Liver (tissue), 9 donors: Measurements from ENCODE around the gene FYCO1. TPM values are rescaled to one million over a fixed set of nuclear protein-coding genes. Genes with fewer than 3 reads are reported as not detected.

Experiments
- DNase-seq: peaks from one replicate; pipeline ENCODE4 v3.0.0-alpha.2; 2017; ENCODE audit warnings: low spot score
- H3K27ac ChIP-seq, 2 donors: one replicate each; pipeline ENCODE4 v1.7.0; 2013; ENCODE audit warnings: inconsistent platforms in 2 of 2, low read length in 2 of 2, control low read depth in 1 of 2, low read depth in 1 of 2, mild to moderate bottlenecking in 1 of 2
- H3K27me3 ChIP-seq, 4 donors: one replicate each; pipeline versions ENCODE4 v1.6.1 to v1.7.0; 2013; ENCODE audit warnings: low read length in 3 of 4, inconsistent platforms in 1 of 4, mild to moderate bottlenecking in 1 of 4, moderate library complexity in 1 of 4; ENCODE audit not compliant: control insufficient read depth in 4 of 4, insufficient read depth in 4 of 4
- H3K36me3 ChIP-seq, 4 donors: one replicate each; pipeline versions ENCODE4 v1.6.1 to v1.7.0; 2013; ENCODE audit warnings: low read length in 3 of 4, mild to moderate bottlenecking in 3 of 4, low read depth in 1 of 4, moderate library complexity in 1 of 4; ENCODE audit not compliant: control insufficient read depth in 4 of 4, insufficient read depth in 3 of 4
- H3K4me1 ChIP-seq, 4 donors: one replicate each; pipeline versions ENCODE4 v1.6.1 to v1.7.0; 2013; ENCODE audit warnings: low read length in 3 of 4, mild to moderate bottlenecking in 3 of 4, moderate library complexity in 1 of 4; ENCODE audit not compliant: control insufficient read depth in 4 of 4, insufficient read depth in 4 of 4
- H3K4me3 ChIP-seq, 3 donors: one replicate each; pipeline versions ENCODE4 v1.6.1 to v1.7.0; 2013; ENCODE audit warnings: low read length in 3 of 3, control low read depth in 1 of 3, low read depth in 1 of 3, mild to moderate bottlenecking in 1 of 3
- H3K9ac ChIP-seq, 2 donors: one replicate each; pipeline ENCODE4 v1.7.0; 2013; ENCODE audit warnings: low read length in 2 of 2, mild to moderate bottlenecking in 2 of 2, moderate library complexity in 2 of 2, control low read depth in 1 of 2, low read depth in 1 of 2
- H3K9me3 ChIP-seq, 4 donors: one replicate each; pipeline versions ENCODE4 v1.6.1 to v1.7.0; 2013; ENCODE audit warnings: low read length in 3 of 4; ENCODE audit not compliant: control insufficient read depth in 4 of 4
- EGR1 ChIP-seq, 2 donors: IDR thresholded peaks; 2 replicates each; pipeline ENCODE4 v1.6.1; 2016 to 2018; ENCODE audit warnings: antibody characterized with exemption in 2 of 2, low read depth in 2 of 2
- FOXA1 ChIP-seq: IDR thresholded peaks from 2 replicates; pipeline ENCODE4 v1.6.1; 2016; ENCODE audit warnings: antibody characterized with exemption
- GABPA ChIP-seq, 2 donors: IDR thresholded peaks in 1 of 2; conservative IDR thresholded peaks in 1 of 2; 2 replicates each; pipeline ENCODE4 v1.6.1; 2016; ENCODE audit warnings: antibody characterized with exemption in 2 of 2, mild to moderate bottlenecking in 1 of 2, moderate library complexity in 1 of 2
- HNF4A ChIP-seq, 2 donors: conservative IDR thresholded peaks; 2 replicates each; pipeline ENCODE4 v1.6.1; 2016; ENCODE audit warnings: antibody characterized with exemption in 2 of 2, mild to moderate bottlenecking in 2 of 2
- HNF4G ChIP-seq: IDR thresholded peaks from 2 replicates; pipeline ENCODE4 v1.6.1; 2016; ENCODE audit warnings: antibody characterized with exemption
- NR2F2 ChIP-seq: IDR thresholded peaks from 2 replicates; pipeline ENCODE4 v1.6.1; 2016; ENCODE audit warnings: antibody characterized with exemption
- RXRA ChIP-seq, 2 donors: IDR thresholded peaks; 2 replicates each; pipeline ENCODE4 v1.6.1; 2017 to 2018; ENCODE audit warnings: antibody characterized with exemption in 2 of 2, mild to moderate bottlenecking in 1 of 2
- SP1 ChIP-seq: IDR thresholded peaks from 2 replicates; pipeline ENCODE4 v1.6.1; 2018; ENCODE audit warnings: antibody characterized with exemption, mild to moderate bottlenecking
- TAF1 ChIP-seq: conservative IDR thresholded peaks from 2 replicates; pipeline ENCODE4 v1.6.1; 2016; ENCODE audit warnings: antibody characterized with exemption, mild to moderate bottlenecking
- YY1 ChIP-seq: IDR thresholded peaks from 2 replicates; pipeline ENCODE4 v1.6.1; 2016; ENCODE audit warnings: antibody characterized with exemption, mild to moderate bottlenecking
- WGBS: extraction: QIAGEN DNeasy Blood & Tissue Kit; methylation state at CpG from one replicate; pipeline ENCODE4 v1.1.7; 2013; 5-methylcytosine and 5-hydroxymethylcytosine counted together
- polyA plus RNA-seq, 2 donors: library from polyadenylated mRNA; stranded (reverse) in 1 of 2; unstranded in 1 of 2; fragments of 200-250 nt in 1 of 2; fragments of >200 nt in 1 of 2; fragmentation: Nextera tagmentation in 1 of 2; extraction: Ambion mirVana in 1 of 2; gene quantifications; one replicate each; pipeline versions ENCODE4 v1.2.1 to v1.2.3, GENCODE V29; 2013 to 2015
- total RNA-seq, 2 donors: library from RNA; depleted of rRNA; stranded (reverse); fragments of >200 nt; gene quantifications; one replicate each; pipeline ENCODE4 v1.2.3, GENCODE V29; 2014
- TF ChIP-seq, protein P1 (sequence below): IDR thresholded peaks from 2 replicates; pipeline ENCODE4 v1.6.1; 2016; ENCODE audit warnings: antibody characterized with exemption
- TF ChIP-seq, protein P2 (sequence below): fragments of 150-350 bp; IDR thresholded peaks from 2 replicates; pipeline ENCODE4 v1.5.1; 2017; ENCODE audit warnings: improper control_type of control experiment, low read depth, low read length; ENCODE audit not compliant: missing input control
- TF ChIP-seq, protein P3 (sequence below): IDR thresholded peaks from 2 replicates; pipeline ENCODE4 v1.6.1; 2016; ENCODE audit warnings: antibody characterized with exemption
- TF ChIP-seq, protein P4 (sequence below): IDR thresholded peaks from 2 replicates; pipeline ENCODE4 v1.6.1; 2016; ENCODE audit warnings: antibody characterized with exemption
- TF ChIP-seq, protein P5 (sequence below): IDR thresholded peaks from 2 replicates; pipeline ENCODE4 v1.6.1; 2016; ENCODE audit warnings: antibody characterized with exemption, mild to moderate bottlenecking
- donor health status: healthy.
- donor health status: healthy.
- donor health status: healthy.
- donor health status: healthy.
- donor health status: healthy.

Gene FYCO1
- total and polyA plus RNA-seq, 4 donors = 3.0 to 17.1 (median 10.2) TPM

DNA sequence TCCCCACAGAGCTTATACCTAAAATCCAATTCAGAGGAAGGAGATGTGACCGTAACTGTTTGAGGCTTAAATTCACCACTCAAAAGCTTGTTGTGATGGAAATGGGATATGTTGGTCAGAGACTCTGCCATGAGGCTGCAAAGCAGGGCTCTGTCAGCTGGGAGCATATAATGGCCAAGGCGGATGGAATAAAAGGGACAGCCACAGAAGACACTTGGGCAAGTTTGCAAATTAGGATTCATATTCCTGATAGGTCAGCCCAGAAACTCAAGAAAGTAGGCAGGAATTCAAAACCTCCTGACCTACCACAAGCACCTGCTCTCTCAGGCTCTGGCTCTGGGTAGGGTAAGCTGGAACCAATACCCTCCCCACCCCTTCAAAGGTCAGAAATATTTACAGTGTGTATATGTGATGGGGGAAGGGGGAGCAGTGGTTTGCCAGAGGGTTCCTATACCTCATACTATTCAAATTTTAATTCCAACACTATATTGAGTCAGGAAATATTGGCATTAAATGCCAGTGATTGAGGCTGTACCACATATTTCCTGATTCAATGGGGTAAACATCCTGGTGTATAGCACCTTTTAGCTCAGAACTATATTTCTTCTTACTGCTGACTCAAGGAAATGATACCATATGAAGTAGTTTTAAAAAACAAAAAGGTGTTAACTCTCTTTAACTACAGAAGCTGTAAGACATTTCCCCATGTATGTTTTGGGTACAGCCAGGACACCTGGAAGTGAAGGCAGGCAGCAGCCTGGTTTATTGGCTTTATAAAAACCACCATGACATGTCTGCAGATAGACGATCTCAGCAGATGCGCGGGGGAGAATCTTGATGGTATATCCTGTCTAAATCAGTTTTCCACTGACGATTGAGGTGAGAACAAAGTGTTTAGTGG lies 19.2 kb downstream of the FYCO1 start:
- H3K9ac ChIP-seq = no peak overlapping the region
- H3K9me3 ChIP-seq = no peaks in the 10 kb centered on the region
- H3K36me3 ChIP-seq = peaks cover 2 to 74% (median 33%) of the 10 kb centered on the region in 4 donors
- H3K27me3 ChIP-seq = no peaks in the 10 kb centered on the region
- TF ChIP-seq, protein P1, sequence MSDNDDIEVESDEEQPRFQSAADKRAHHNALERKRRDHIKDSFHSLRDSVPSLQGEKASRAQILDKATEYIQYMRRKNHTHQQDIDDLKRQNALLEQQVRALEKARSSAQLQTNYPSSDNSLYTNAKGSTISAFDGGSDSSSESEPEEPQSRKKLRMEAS = no peak
- no peak for TF ChIP-seq NR2F2
- TF ChIP-seq HNF4G = no peak
- no peak for TF ChIP-seq EGR1 (IDR thresholded peaks at IDR 0.05; ENCODE audit: low read depth in 2 of 2)
- TF ChIP-seq HNF4A (conservative IDR thresholded peaks at IDR 0.05) = no peak
- no peak for TF ChIP-seq RXRA (IDR thresholded peaks at IDR 0.05)
- no peak for TF ChIP-seq SP1
- no peak for TF ChIP-seq TAF1
- TF ChIP-seq, protein P2, sequence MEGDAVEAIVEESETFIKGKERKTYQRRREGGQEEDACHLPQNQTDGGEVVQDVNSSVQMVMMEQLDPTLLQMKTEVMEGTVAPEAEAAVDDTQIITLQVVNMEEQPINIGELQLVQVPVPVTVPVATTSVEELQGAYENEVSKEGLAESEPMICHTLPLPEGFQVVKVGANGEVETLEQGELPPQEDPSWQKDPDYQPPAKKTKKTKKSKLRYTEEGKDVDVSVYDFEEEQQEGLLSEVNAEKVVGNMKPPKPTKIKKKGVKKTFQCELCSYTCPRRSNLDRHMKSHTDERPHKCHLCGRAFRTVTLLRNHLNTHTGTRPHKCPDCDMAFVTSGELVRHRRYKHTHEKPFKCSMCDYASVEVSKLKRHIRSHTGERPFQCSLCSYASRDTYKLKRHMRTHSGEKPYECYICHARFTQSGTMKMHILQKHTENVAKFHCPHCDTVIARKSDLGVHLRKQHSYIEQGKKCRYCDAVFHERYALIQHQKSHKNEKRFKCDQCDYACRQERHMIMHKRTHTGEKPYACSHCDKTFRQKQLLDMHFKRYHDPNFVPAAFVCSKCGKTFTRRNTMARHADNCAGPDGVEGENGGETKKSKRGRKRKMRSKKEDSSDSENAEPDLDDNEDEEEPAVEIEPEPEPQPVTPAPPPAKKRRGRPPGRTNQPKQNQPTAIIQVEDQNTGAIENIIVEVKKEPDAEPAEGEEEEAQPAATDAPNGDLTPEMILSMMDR = no peak
- TF ChIP-seq FOXA1 = no peak
- TF ChIP-seq, protein P3, sequence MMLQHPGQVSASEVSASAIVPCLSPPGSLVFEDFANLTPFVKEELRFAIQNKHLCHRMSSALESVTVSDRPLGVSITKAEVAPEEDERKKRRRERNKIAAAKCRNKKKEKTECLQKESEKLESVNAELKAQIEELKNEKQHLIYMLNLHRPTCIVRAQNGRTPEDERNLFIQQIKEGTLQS = no peak
- no peaks in the 10 kb centered on the region for H3K4me1 ChIP-seq
- no peak for DNase-seq
- WGBS = 89% methylated on average over 6 of the region's 6 CpGs
- H3K27ac ChIP-seq = peak overlapping the region in 1 of 2 donors; percentile 48
- H3K4me3 ChIP-seq = no peak overlapping the region

DNA sequence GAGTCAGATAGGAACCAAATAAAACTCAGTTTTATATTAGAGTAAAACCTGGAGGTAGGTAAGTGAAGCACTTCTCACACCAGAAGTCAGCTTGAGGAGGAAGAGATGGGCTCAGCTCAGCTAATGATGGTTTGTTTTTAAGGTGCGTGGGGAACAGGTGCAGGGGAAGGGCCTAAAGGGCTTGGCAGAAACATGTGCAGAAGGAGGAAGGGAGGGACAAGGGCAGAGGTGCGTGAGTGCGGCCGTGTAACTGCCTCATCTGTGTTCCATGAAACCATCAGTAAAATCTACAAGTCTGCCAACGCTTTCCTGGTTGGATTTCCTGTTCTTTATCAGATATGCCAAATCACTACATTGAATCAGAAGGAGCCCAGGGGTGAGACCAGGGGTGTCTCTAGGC lies 19.9 kb downstream of the FYCO1 start:
- H3K4me3 ChIP-seq = no peak overlapping the region
- DNase-seq = no peak
- H3K4me1 ChIP-seq = no peaks in the 10 kb centered on the region
- TF ChIP-seq SP1 = no peak
- no peak for TF ChIP-seq YY1
- TF ChIP-seq, protein P3 = no peak
- TF ChIP-seq, protein P4, sequence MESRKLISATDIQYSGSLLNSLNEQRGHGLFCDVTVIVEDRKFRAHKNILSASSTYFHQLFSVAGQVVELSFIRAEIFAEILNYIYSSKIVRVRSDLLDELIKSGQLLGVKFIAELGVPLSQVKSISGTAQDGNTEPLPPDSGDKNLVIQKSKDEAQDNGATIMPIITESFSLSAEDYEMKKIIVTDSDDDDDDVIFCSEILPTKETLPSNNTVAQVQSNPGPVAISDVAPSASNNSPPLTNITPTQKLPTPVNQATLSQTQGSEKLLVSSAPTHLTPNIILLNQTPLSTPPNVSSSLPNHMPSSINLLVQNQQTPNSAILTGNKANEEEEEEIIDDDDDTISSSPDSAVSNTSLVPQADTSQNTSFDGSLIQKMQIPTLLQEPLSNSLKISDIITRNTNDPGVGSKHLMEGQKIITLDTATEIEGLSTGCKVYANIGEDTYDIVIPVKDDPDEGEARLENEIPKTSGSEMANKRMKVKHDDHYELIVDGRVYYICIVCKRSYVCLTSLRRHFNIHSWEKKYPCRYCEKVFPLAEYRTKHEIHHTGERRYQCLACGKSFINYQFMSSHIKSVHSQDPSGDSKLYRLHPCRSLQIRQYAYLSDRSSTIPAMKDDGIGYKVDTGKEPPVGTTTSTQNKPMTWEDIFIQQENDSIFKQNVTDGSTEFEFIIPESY = no peak
- no peak for TF ChIP-seq HNF4A (conservative IDR thresholded peaks at IDR 0.05)
- TF ChIP-seq NR2F2 = no peak
- TF ChIP-seq, protein P2 = no peak
- TF ChIP-seq, protein P5, sequence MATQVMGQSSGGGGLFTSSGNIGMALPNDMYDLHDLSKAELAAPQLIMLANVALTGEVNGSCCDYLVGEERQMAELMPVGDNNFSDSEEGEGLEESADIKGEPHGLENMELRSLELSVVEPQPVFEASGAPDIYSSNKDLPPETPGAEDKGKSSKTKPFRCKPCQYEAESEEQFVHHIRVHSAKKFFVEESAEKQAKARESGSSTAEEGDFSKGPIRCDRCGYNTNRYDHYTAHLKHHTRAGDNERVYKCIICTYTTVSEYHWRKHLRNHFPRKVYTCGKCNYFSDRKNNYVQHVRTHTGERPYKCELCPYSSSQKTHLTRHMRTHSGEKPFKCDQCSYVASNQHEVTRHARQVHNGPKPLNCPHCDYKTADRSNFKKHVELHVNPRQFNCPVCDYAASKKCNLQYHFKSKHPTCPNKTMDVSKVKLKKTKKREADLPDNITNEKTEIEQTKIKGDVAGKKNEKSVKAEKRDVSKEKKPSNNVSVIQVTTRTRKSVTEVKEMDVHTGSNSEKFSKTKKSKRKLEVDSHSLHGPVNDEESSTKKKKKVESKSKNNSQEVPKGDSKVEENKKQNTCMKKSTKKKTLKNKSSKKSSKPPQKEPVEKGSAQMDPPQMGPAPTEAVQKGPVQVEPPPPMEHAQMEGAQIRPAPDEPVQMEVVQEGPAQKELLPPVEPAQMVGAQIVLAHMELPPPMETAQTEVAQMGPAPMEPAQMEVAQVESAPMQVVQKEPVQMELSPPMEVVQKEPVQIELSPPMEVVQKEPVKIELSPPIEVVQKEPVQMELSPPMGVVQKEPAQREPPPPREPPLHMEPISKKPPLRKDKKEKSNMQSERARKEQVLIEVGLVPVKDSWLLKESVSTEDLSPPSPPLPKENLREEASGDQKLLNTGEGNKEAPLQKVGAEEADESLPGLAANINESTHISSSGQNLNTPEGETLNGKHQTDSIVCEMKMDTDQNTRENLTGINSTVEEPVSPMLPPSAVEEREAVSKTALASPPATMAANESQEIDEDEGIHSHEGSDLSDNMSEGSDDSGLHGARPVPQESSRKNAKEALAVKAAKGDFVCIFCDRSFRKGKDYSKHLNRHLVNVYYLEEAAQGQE = no peak
- TF ChIP-seq GABPA (IDR thresholded peaks at IDR 0.05 in 1 of 2, conservative IDR thresholded peaks at IDR 0.05 in 1 of 2) = no peak
- TF ChIP-seq, protein P1 = no peak
- H3K27me3 ChIP-seq = no peaks in the 10 kb centered on the region
- H3K9ac ChIP-seq = no peak overlapping the region
- H3K9me3 ChIP-seq = no peaks in the 10 kb centered on the region
- 86% methylated on average over 5 of the region's 5 CpGs for WGBS
- peaks cover 2 to 70% (median 29%) of the 10 kb centered on the region in 4 donors for H3K36me3 ChIP-seq
- peak overlapping the region in 1 of 2 donors; percentile 48 for H3K27ac ChIP-seq
